HEK293T (cell line): ENCODE data around the gene SRSF10.
"Not testable (repeated sequence)": the region's sequence is repeated elsewhere in the genome, so short reads cannot be mapped to it uniquely, and the experiment has no call there.

Source experiments
- ARNT ChIP-seq: fragments of 450-650 bp; IDR thresholded peaks from 2 replicates; pipeline ENCODE4 v1.6.1; 2017; ENCODE audit warnings: mild to moderate bottlenecking
- BHLHE40 ChIP-seq: fragments of 450-650 bp; IDR thresholded peaks from 2 replicates; pipeline ENCODE4 v1.6.1; 2016; ENCODE audit warnings: mild to moderate bottlenecking, moderate library complexity, borderline replicate concordance
- FOXM1 ChIP-seq: fragments of 450-650 bp; IDR thresholded peaks from 2 replicates; pipeline ENCODE4 v1.6.1; 2017; ENCODE audit warnings: mild to moderate bottlenecking, borderline replicate concordance
- SP1 ChIP-seq: fragments of 450-650 bp; IDR thresholded peaks from 2 replicates; pipeline ENCODE4 v1.6.1; 2017
- TARDBP ChIP-seq: fragments of 450-650 bp; IDR thresholded peaks from 2 replicates; pipeline ENCODE4 v1.6.1; 2016
- ZNF384 ChIP-seq: fragments of 450-650 bp; IDR thresholded peaks from 2 replicates; pipeline ENCODE4 v1.6.1; 2016

DNA sequence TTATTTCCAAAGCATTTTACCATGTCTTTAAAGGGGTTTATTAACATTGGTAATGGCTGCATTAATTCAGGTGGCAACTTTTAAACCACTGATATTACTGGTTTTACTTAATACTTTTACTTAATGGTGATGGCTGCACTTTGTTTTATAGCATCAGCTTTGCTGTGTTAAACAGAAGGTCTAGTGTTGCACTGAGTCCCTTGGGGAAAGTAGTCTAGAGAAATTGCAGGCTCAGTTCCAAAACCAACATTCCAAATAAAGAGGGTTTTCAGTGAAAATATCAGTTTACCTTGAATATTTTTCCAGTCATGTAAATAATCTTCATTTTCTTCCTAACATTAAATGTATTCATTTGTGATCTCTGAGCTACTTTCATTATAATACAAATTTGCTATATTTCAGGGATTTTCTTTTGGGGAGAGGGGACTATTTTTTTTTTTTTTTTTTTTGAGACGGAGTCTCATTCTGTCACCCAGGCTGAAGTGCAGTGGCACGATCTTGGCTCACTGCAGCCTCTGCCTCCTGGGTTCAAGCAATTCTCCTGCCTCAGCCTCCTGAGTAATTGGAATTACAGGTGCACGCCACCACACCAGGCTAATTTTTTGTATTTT is 28.6 kb upstream of the SRSF10 start:
- TF ChIP-seq SP1, FOXM1, ARNT, BHLHE40, TARDBP: not testable (repeated sequence)
- TF ChIP-seq ZNF384 = peak; percentile 86
